CD14-positive monocyte (primary cell): Measurements from ENCODE around the gene OXER1. TPM values are rescaled to one million over a fixed set of nuclear protein-coding genes. Genes with fewer than 3 reads are reported as not detected.

ENCODE experiments used
- DNase-seq, 3 donors: peaks; one replicate each; pipeline ENCODE4 v3.0.0-alpha.2; 2011 to 2022
- H2AFZ ChIP-seq: 2 replicates; pipeline ENCODE4 v1.6.0; 2012; ENCODE audit warnings: mild to moderate bottlenecking, low read depth, low read length, inconsistent platforms; ENCODE audit not compliant: insufficient read depth, poor library complexity, severe bottlenecking
- H3K27ac ChIP-seq, 2 donors: 1 replicate in 1 of 2; 2 replicates in 1 of 2; pipeline ENCODE4 v1.5.1; 2012 to 2013; ENCODE audit warnings: low read length in 2 of 2, control low read depth in 1 of 2, inconsistent platforms in 1 of 2, low read depth in 1 of 2, mild to moderate bottlenecking in 1 of 2
- H3K27me3 ChIP-seq, 2 donors: one replicate each; pipeline versions ENCODE4 v1.6.0 to v1.6.1; 2011 to 2013; ENCODE audit warnings: low read length in 2 of 2; ENCODE audit not compliant: control insufficient read depth in 2 of 2, insufficient read depth in 2 of 2
- H3K36me3 ChIP-seq, 2 donors: replicated peaks in 1 of 2; 1 replicate in 1 of 2; 2 replicates in 1 of 2; pipeline versions ENCODE4 v1.5.1 to v1.6.1; 2012 to 2013; ENCODE audit warnings: low read length in 2 of 2, control low read depth in 1 of 2, inconsistent platforms in 1 of 2, mild to moderate bottlenecking in 1 of 2; ENCODE audit not compliant: insufficient read depth in 2 of 2, control insufficient read depth in 1 of 2
- H3K4me1 ChIP-seq, 2 donors: 1 replicate in 1 of 2; 2 replicates in 1 of 2; pipeline versions ENCODE4 v1.5.1 to v1.6.1; 2012 to 2013; ENCODE audit warnings: low read length in 2 of 2, control low read depth in 1 of 2, inconsistent platforms in 1 of 2, mild to moderate bottlenecking in 1 of 2, moderate library complexity in 1 of 2; ENCODE audit not compliant: insufficient read depth in 2 of 2, control insufficient read depth in 1 of 2
- H3K4me2 ChIP-seq: replicated peaks from 2 replicates; pipeline ENCODE3; 2012; ENCODE audit warnings: low read length, moderate library complexity, mild to moderate bottlenecking; ENCODE audit not compliant: poor library complexity, severe bottlenecking; ENCODE audit errors: extremely low read depth
- H3K4me3 ChIP-seq, 3 experiments: fragments of 200-600 bp in 1 of 3; sonication (generic) in 1 of 3; replicated peaks in 1 of 3; 1 replicate in 2 of 3; 2 replicates in 1 of 3; pipeline ENCODE4 v1.5.1; 2011 to 2013; ENCODE audit warnings: low read length in 3 of 3, mild to moderate bottlenecking in 3 of 3, control low read depth in 2 of 3, low read depth in 2 of 3, inconsistent platforms in 1 of 3, moderate library complexity in 1 of 3
- H3K79me2 ChIP-seq: 2 replicates; pipeline ENCODE4 v1.6.0; 2012; ENCODE audit warnings: mild to moderate bottlenecking, control low read depth, inconsistent platforms, low read length, moderate library complexity; ENCODE audit not compliant: insufficient read depth
- H3K9ac ChIP-seq: 2 replicates; pipeline ENCODE4 v1.6.0; 2017; ENCODE audit warnings: low read length, mild to moderate bottlenecking; ENCODE audit not compliant: insufficient read depth, poor library complexity, severe bottlenecking
- H3K9me3 ChIP-seq, 2 donors: replicated peaks in 1 of 2; 1 replicate in 1 of 2; 2 replicates in 1 of 2; pipeline versions ENCODE4 v1.5.1 to v1.6.1; 2012 to 2013; ENCODE audit warnings: low read length in 2 of 2, control low read depth in 1 of 2; ENCODE audit not compliant: control insufficient read depth in 1 of 2, insufficient read depth in 1 of 2
- H4K20me1 ChIP-seq: 2 replicates; pipeline ENCODE4 v1.6.0; 2012; ENCODE audit warnings: mild to moderate bottlenecking, low read length, control low read depth, moderate library complexity; ENCODE audit not compliant: insufficient read depth
- H3K27ac Mint-ChIP-seq, 7 donors: one replicate each; pipeline ENCODE4 v1.8.0; 2020; ENCODE audit warnings: mild to moderate bottlenecking in 7 of 7, mixed read lengths in 7 of 7, moderate library complexity in 6 of 7, inconsistent platforms in 2 of 7
- H3K27me3 Mint-ChIP-seq, 3 donors: one replicate each; pipeline ENCODE4 v1.8.0; 2021 to 2022; ENCODE audit warnings: low read depth in 3 of 3, mild to moderate bottlenecking in 3 of 3, mixed read lengths in 3 of 3, moderate library complexity in 3 of 3, inconsistent platforms in 1 of 3
- H3K36me3 Mint-ChIP-seq, 2 donors: one replicate each; pipeline ENCODE4 v1.8.0; 2020; ENCODE audit warnings: mixed read lengths in 2 of 2, inconsistent platforms in 1 of 2, mild to moderate bottlenecking in 1 of 2
- H3K4me1 Mint-ChIP-seq: one replicate; pipeline ENCODE4 v1.8.0; 2020; ENCODE audit warnings: mild to moderate bottlenecking, mixed read lengths
- H3K4me3 Mint-ChIP-seq, 2 donors: one replicate each; pipeline ENCODE4 v1.8.0; 2020; ENCODE audit warnings: mild to moderate bottlenecking in 2 of 2, mixed read lengths in 2 of 2, moderate library complexity in 1 of 2
- H3K9me3 Mint-ChIP-seq, 7 donors: one replicate each; pipeline ENCODE4 v1.8.0; 2020 to 2022; ENCODE audit warnings: mixed read lengths in 7 of 7, mild to moderate bottlenecking in 6 of 7, moderate library complexity in 6 of 7, inconsistent platforms in 2 of 7
- CTCF ChIP-seq: fragments of 200-600 bp; IDR thresholded peaks from one replicate; pipeline ENCODE4 v1.8.0; 2022; ENCODE audit warnings: antibody characterized with exemption, mild to moderate bottlenecking
- WGBS: methylation state at CpG from one replicate; pipeline ENCODE4 v1.1.5; 2013; ENCODE audit warnings: missing lambda C conversion rate; ENCODE audit not compliant: insufficient coverage; 5-methylcytosine and 5-hydroxymethylcytosine counted together
- intact Hi-C, 2 donors: fragments of 100-400 bp; cut with micrococcal nuclease; formaldehyde crosslinking; loops; one replicate each; pipeline versions ENCODE4 v1.15.0 to v1.15.1; 2023
- polyA plus RNA-seq, 3 donors: library from polyadenylated mRNA; depleted of rRNA in 1 of 3; unstranded in 2 of 3; stranded (reverse) in 1 of 3; fragments of 300-500 nt in 2 of 3; fragments of >200 nt in 1 of 3; fragmentation: Illumina TruSeq in 2 of 3; gene quantifications; 1 replicate in 2 of 3; 2 replicates in 1 of 3; pipeline ENCODE4 v1.2.3, GENCODE V29; 2012 to 2021

The OXER1 gene
- polyA plus RNA-seq, 3 donors, result 3.8 to 13.3 (median 5.7) TPM

DNA sequence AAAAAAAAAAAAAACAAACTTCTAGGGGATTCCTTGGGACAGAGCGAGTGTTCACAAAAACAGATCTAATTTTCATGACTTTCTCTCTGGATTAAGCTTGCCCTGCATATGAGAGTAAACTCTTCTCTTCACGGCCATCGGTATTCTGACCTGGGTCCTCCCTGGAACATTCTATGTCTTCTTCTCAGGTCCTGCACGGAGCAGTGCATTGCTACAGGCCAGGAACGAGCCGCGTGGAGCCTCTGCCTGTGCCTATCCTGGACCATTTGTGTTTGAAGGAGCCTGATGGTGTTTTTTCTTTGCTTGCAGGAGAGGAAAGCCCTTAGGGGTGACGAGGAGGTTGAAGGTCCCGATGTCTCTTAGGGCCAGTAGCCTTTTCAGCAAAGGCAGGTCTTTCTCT lies 1.8 kb upstream of the OXER1 start:
- intact Hi-C loops, result no loop called here
- Mint-ChIP-seq H3K36me3 (peaks cover 10 to 12% of the 10 kb centered on the region in 2 donors), H3K27me3 (peaks cover 0 to 3% (median 1%) of the 10 kb centered on the region in 3 donors)

DNA sequence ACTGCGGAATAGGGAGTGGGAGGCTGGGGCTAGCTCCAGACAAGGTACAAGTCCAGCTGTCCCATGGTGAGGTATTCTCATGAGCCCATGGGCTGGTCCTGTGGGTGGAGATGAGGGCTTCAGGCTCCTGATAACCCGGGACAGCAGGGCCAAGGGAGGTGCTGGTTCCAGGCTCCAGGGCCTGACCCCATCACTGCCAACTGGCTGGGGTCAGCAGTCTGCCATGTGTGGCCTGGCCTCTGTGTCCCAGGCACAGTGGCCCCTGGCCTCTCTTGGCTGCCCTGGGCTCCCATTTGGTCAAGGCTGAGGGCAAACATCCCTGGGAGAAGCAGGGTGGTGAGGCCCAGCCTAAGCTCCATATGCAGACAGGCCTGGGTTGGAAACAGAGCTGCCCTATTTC lies 966 bp upstream of the OXER1 start:
- TF ChIP-seq CTCF, result no peak
- H3K36me3 Mint-ChIP-seq, result peaks cover 11 to 15% of the 10 kb centered on the region in 2 donors
- Histone ChIP-seq H3K36me3 (no peaks in the 10 kb centered on the region), H3K9me3 (peaks cover 0 to 2% of the 10 kb centered on the region in 2 donors), H3K27ac (peak overlapping the region in 1 of 2 donors; percentile 36), H3K79me2 (no peaks in the 10 kb centered on the region), H3K4me2 (no peak overlapping the region), H3K4me3 (no peak overlapping the region), H2AFZ (no peak overlapping the region), H3K9ac (no peak overlapping the region), H3K4me1 (peaks cover 51 to 56% of the 10 kb centered on the region in 2 donors), H4K20me1 (no peaks in the 10 kb centered on the region), H3K27me3 (no peaks in the 10 kb centered on the region)
- H3K4me3 Mint-ChIP-seq, result no peak overlapping the region
- peak overlapping the region in 1 of 7 donors; percentile 46 for H3K27ac Mint-ChIP-seq
- peaks cover 0 to 5% (median 3%) of the 10 kb centered on the region in 3 donors for H3K27me3 Mint-ChIP-seq
- 100% methylated on average over 1 of the region's 2 CpGs for WGBS
- DNase-seq, result no peak
- H3K4me1 Mint-ChIP-seq, result peaks cover 53% of the 10 kb centered on the region
- intact Hi-C loops, result loop anchor here in 1 of 2 donors (5.0 kb wide), 1 partner anchor 37 kb away; no protein-coding TSS in a partner anchor
- peaks cover 0 to 7% (median 1%) of the 10 kb centered on the region in 7 donors for H3K9me3 Mint-ChIP-seq

More for the DNA sequence above, 1.8 kb upstream of the OXER1 start:
- H3K4me1 ChIP-seq, result peaks cover 59 to 63% of the 10 kb centered on the region in 2 donors
- no peak overlapping the region for H3K27ac ChIP-seq
- H4K20me1 ChIP-seq, result no peaks in the 10 kb centered on the region
- H2AFZ ChIP-seq, result no peak overlapping the region
- H3K9ac ChIP-seq, result no peak overlapping the region
- peaks cover 58% of the 10 kb centered on the region for H3K4me1 Mint-ChIP-seq
- DNase-seq, result no peak
- H3K27ac Mint-ChIP-seq, result peak overlapping the region in 3 of 7 donors; percentile 13 to 41 (median 14)
- no peak overlapping the region for H3K4me2 ChIP-seq
- peaks cover 0 to 7% (median 1%) of the 10 kb centered on the region in 7 donors for H3K9me3 Mint-ChIP-seq
- H3K36me3 ChIP-seq, result no peaks in the 10 kb centered on the region
- no peaks in the 10 kb centered on the region for H3K79me2 ChIP-seq
- no peak overlapping the region for H3K4me3 Mint-ChIP-seq
- H3K27me3 ChIP-seq, result no peaks in the 10 kb centered on the region
- 93% methylated on average over 8 of the region's 9 CpGs for WGBS
- H3K9me3 ChIP-seq, result peaks cover 0 to 2% of the 10 kb centered on the region in 2 donors
- no peak overlapping the region for H3K4me3 ChIP-seq
- TF ChIP-seq CTCF, result no peak
